GM19463 (cell line): ENCODE data around the gene SLC22A17.
"Not testable (repeated sequence)": the region's sequence is repeated elsewhere in the genome, so short reads cannot be mapped to it uniquely, and the experiment has no call there.

Source experiments
- ATAC-seq: cut with Tn5 transposase; IDR thresholded peaks from one replicate; pipeline ENCODE4 v1.9.1; 2021; ENCODE audit warnings: mild to moderate bottlenecking, moderate library complexity; ENCODE audit not compliant: unreplicated experiment

Gene SLC22A17

DNA sequence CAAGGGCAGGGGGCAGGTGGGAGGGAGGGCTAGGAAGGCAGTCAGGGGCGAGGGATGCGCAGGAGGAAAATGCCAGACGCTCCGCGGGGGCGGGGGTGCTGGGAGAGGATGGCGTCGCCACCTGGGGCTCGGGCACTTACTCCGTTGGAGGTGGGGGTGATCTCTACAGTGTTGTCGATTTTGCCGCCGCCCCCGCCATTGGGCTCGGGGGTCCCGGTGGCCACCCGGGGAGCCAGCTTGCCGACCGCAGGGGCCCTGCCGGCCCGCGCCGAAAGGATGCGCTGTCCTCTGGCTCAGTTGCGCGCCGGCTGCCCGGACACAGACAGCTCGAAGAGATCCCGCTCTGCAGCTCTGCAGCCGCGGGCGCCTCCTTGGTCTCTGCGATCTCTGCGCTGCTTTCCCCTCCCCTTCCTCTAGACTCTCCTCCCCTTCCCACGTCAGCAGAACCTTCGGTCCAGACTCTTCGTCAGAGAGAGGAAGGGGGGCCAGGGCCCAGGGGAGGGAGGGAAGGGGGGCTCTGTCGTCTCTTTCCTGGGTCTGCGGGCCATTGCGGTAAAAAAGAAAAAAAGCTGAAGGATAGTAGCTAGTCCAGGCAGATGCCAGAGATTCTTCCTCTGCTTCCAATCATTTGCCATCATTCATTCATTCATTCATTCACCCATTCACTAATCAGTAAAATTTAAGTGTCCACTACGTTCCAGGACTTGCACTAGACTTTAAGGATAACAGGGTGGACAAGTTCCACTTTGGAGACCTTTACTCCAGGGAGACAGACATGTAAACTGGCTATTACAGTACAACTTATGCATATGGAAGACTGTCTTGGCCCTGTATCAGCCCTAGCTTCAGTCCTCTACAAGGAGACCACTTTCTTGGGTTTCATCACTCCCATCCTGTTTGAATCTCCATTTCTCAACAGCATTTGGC is at the start of gene SLC22A17:
Gene SLC22A17, minus strand, starts transcription at position 382 of the 927 bp plus-strand sequence.
- no peak for ATAC-seq

DNA sequence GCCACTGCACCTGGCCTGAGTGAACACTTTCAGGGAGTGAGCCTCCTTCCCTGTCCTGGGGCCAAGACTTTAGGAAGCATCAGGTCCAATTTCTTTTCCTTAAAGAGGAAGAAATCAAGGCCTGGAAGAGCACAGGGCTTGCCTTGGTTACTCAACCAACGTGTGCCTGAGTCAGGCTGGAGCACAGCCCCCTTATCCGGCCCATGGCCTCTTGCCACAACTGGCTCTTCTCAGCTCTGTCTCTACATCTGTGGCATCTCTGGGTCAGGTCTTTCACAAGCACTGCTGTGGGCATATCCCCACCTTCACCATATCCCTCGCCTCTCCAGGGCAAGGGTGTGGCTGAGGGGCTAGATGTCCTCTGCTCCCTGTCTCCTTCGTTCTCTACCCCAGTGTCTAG is 48.6 kb upstream of the SLC22A17 start:
- no peak for ATAC-seq

DNA sequence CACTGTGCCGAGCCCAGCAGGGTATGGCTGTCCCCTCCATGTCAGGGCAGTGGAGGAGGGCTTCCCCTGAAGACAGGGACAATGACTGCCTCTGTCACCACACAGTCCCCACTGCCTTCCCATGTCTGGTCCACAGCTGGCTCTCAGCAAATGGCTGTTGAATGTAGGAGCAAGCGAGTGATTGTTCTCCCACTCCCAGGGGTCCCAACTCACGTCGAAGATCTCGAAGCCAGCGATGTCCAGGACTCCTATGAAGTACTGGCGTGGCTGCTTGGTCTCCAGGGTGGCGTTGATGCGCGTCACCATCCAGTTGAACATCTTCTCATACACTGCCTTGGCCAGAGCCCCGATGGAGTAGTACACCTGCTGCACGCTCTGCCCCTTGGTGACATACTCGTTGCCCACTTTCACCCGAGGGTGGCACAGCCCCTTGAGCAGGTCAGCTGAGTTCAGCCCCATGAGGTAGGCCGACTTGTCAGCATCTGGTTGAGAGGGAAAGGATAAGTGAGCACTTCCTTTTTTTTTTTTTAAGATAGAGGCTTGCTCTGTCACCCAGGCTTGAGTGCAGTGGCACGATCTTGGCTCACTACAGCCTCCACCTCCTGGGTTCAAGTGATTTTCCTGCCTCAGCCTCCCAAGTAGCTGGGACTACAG is 47.9 kb upstream of the SLC22A17 start:
- not testable (repeated sequence) for ATAC-seq

DNA sequence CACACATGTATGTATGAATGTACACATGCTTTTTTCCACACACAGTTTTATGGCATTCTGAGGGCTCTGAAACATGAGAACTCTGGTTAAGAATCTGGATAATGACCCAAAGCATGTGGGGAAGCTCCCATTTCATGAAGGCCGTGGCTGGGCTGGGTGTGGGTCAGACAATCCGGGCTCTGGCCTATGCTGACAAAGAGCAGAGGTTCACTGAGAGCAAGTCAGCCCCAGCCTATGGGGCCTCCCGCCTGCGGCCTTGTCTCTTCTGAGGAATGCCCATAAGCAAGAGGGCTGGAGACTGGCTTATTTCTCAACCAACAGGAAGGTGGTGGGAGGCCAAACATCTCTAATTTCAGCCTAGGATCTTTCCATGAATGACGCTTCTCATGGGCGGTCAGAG is 46.9 kb upstream of the SLC22A17 start:
- no peak for ATAC-seq

DNA sequence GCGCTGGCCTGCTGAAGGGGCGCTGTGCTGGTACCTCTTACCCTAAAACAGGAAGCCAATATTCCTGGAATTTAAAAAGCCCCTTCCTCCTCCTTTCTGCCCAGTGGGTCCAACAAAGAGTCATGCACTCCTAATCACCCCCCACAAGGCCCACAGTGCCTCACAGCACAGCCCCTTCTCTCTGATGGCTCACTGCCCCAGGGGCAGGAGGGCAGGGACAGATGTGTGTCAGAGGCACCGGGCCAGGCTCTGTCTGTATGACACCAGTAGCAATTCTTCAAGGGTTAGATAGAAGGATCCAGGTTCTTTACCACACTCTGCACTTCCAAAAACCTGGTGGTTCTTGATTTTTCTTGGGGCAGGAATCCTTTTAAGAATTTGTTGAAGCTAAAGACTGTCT is 46.4 kb upstream of the SLC22A17 start:
- ATAC-seq: no peak

DNA sequence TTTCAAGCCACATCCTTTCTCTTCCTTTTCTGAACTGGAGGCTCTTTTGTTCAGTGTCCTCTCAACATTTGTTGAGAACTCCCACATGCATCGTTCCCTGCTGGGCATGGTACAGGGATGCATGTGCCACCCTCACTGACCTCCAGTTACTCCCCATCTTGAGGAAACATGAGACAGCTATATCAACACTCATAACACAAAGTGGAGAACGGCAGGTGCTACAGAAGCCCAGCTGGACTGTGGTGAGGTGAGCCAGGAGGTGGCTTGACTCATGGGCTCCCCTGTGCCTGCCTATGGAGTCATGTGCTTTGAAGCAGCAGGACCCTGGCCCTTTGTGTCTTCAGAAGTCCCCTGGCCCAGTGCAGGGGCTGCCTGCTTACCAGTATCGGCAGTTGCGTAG is 45.7 kb upstream of the SLC22A17 start:
- ATAC-seq: no peak

DNA sequence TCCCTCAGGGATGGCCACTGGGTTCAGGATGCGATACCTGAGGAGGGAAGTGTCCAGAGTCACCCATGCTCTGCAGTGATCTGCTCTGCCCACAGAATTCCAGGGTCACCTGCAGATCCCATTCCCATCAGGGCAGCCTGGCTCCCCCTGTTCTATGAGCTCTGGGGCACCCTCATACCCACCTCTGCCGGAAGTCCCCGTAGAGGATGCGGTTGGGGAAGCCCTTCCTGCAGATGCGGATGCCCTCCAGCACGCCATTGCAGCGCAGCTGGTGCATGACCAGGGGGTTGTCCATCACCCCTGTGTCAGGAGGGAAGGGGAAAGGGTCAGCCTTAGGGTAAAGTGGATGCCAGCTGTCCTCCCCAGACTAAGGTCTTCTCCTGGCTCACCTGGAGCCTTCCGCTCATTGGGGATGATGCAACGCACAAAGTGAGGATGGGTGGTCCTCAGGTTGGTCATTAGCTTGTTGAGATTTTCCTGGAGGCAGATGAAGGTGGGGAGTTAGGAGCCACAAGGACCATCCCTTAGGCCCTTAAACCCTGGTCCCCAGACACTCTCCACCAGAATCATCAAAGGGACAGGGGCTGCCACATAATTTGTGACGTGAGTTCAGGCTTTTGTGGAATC is 44.2 kb upstream of the SLC22A17 start:
- ATAC-seq: no peak

DNA sequence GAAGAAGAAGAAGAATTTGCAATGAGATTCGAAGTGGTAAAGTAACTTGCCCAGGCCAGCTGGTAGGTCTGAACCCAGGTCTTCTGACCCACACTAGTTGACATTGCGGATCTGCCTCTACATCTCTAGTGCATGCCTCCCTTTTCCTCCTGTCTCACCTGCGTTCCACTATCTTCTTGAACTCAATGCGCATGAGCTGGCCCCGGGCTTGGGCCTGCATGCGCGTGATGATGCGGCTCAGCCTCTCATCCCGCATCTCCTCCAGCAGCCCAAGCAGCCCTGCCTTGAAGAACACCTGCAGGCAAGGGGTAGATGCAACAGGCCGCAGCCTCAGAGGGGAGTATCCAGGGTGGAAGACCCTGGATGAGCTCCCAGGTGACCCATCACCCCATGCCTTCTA is 43.4 kb upstream of the SLC22A17 start:
- ATAC-seq: no peak

DNA sequence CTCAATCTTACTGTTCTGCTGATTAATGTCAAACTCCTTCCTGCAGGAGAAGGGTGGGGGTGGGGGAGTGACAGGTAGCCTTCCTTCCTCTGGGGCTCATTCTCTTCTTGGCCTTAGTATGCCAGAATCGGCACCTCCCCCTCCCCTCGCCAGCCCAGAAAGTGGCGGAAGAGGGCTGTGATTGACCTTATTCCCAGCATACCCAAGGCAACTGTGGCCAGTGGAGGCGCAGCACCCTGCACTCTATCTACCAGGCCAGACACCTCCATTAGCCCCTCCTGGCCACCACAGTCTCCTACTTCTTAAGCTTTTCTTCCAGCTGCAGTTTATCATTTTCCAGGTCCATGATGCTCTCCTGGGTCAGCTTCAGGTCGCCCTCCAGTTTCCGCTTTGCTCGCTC is 39.9 kb upstream of the SLC22A17 start:
- ATAC-seq: no peak

DNA sequence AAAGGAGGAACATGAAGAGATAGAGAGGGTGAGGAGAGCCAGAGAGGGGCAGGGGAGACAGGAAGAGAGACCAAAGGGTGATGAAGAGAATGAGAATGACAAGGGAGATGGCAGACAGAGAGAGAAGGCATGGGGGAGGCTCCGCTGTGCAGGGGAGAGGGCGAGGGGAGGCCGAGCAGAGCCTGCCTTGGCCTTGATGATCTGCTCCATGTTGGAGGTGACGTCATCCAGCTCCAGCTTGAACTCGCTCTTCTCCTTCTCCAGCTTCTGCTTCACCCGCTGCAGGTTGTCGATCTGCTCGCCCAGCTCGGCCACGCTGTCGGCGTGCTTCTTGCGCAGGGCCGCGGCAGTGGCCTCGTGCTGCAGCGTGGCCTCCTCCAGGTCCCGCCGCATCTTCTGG is 37.2 kb upstream of the SLC22A17 start:
- not testable (repeated sequence) for ATAC-seq

DNA sequence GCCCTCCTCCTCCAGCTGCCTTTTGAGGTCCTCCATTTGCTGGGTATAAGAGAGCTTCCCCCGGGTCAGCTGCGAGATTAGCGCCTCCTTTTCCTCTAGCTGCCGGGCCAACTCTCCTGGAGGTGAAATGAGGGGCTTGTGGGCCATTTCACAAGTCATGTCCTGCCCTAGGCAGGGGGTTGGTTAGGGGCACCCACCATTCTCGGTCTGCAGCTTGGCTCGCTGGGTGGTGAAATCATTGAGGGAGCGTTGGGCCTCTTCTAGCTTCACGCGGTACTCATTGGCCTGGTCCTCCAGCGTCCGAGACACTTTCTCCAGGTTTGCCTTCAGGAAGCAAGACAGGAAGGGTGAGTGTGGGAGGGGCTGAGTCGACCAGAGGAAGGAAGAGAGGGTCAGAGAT is 36.7 kb upstream of the SLC22A17 start:
- ATAC-seq: no peak

DNA sequence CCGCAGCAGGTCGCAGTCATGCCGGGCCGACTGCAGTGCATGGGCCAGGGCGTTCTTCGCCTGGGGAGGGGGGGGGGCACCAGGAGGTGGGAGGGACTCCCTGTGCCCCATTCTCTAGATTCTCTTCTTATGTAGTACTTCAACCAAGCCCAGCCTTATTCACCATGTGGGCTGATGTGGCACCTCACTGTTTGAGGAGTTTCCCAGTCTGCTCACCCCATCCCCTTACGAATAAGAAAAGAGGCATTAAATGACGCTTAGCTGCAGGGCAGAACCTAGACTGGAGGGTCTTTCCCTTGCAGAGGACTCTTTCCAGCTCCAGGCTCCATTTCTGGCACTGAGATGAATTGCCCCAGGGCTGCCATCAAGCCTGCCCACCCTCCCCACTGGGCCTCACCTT is 36.3 kb upstream of the SLC22A17 start:
- ATAC-seq: no peak

DNA sequence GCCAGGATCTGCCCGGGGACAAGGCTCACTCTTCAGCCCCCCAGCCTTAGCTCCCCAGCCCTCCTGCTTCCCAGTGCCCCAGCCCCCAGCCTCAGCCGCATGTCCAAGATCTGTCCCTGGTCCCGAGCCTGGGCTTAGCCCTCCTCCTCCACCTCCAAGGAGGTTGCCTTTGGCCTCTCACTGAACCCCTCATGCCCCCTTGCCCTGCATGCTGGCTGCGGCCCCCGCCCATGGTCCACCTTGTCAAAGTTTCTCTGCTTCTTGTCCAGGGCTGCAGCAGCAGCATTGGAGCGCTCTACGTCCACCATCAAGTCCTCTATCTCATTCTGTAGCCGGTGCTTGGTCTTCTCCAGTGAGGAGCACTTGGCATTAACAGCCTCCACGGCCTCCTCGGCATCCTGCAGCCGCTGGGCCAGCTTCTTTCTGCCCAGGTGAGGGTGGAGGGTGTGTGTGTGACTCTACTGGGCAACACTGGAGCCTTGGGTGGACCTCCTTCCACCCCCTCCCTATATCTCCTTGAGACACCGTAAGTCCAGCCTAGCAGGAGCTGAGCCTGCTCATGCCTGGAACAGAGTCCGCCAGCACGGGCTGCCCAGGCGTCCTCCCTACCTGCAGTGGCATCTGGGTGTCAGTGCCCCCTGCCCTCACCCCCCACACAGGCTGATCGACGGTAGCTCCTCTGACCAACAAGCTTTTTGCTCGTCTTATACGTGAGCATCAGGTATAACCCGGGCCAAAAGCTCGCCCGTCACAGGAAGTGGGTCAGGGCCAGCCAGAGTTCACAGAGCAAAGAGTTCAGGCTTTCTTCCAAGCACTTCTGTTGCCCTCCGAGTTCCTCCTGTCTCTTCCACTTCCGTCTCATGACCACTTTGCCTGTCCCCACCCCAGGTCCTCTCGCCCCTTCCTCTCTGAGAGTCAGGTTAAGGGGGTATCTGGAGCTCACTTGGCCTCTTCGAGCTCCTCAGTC is 35.5 kb upstream of the SLC22A17 start:
- no peak for ATAC-seq

DNA sequence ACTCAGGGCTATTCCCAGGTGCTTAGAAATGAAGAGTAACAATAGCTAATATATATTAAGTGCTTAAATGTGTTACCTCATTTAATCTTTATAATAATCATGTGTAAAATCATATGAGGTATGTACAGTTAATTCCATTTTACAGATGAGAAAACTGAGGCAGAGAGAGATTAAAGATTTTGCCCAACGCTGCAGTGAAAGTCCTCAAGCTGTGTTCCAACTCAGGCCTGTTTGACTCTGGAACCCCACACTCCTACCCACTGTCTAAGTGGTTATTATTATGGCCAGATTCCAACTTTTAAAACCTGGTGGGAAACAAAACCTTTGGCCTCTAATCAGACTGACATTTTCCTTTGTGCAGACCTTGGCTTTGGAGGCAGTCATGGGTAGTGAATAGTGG is 34.3 kb upstream of the SLC22A17 start:
- no peak for ATAC-seq

DNA sequence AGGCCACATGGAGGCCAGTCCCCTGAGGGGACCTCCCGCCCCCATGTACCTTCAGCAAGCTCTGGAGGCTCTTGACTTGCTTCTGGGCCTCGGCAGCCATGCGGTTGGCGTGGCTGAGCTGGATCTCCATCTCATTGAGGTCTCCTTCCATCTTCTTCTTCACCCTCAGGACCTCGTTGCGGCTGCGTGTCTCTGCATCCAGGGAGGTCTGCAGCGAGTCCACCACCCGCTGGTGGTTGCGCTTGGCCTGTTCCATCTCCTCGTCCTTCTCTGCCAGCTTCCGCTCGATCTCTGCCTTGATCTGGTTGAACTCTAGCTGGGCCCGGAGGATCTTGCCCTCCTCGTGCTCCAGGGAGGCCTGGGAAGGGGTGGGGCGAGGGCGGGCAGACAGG is 33.6 kb upstream of the SLC22A17 start:
- not testable (repeated sequence) for ATAC-seq

DNA sequence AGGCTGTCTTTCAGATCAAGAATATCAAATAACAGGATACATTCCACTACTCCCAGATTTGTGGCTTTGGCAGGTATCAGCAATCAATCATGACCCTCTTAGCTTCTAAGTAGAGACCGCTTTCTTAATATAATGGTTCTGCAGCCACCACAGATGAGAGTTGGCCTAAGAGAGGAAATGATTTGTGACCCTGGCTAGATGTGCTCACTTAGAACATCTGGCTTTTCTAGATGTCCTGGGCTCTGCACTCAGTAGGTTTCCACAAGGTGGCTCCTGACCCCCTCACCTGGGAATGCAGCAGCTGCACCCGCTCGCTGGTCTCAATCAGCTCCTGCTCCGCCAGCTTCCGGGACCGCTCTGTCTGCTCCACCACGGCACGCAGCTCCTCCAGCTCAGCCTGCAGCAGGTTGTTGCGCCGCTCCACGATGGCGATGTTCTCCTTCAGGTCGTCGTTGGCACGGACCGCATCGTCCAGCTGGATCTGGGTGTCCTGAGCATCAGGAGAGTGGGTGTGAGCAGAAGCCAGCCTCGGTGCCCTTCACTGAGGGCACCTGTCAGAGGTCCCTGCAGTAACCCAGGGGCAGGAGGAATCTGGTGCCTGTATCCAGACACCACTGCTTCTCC is 33.1 kb upstream of the SLC22A17 start:
- ATAC-seq: no peak

DNA sequence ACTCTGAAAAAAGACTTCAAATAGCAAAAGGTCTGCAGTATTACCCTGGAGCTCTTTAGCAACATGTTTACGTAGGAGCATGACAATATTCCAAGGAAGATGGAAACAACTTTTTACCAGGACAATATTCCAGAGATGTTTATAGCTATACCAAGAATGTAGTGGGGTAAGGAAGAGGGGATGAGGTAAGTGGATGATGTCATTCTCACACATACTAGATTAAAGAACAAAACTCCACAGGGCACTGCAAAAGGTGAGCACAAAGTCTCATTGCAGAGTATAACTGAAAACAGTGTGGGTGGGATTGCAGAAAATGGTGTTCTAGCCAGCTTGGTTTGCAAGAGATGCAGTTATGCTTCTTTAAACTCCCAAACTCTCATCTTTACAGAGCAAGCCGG is 32.6 kb upstream of the SLC22A17 start:
- ATAC-seq: no peak

DNA sequence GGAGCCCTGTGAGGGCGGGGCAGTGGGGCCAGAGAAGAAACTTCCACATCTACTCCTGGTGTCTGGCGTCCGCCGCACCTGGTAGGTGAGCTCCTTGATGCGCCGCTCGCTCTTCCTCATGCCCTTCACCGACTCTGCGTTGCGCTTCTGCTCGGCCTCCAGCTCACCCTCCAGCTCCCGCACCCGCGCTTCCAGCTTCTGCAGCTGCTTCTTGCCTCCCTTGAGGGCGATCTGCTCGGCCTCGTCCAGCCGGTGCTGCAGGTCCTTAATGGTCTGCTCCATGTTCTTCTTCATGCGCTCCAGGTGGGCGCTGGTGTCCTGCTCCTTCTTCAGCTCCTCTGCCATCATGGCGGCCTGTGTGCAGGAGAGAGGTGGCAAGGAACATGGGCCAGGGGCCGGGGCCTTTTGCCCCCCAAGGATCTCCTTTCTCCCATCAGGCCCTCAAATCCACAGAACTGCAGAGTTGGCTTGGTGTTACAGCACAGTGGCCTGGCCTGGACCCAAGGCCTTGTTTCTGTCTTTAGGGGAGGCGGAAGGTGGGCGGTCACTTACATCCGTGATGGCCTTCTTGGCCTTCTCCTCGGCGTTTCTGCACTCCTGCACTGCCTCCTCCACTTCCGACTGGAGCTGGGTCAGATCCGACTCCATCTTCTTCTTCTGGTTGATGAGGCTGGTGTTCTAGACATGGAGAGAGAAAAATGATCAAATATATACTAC is 31.8 kb upstream of the SLC22A17 start:
- ATAC-seq: no peak

DNA sequence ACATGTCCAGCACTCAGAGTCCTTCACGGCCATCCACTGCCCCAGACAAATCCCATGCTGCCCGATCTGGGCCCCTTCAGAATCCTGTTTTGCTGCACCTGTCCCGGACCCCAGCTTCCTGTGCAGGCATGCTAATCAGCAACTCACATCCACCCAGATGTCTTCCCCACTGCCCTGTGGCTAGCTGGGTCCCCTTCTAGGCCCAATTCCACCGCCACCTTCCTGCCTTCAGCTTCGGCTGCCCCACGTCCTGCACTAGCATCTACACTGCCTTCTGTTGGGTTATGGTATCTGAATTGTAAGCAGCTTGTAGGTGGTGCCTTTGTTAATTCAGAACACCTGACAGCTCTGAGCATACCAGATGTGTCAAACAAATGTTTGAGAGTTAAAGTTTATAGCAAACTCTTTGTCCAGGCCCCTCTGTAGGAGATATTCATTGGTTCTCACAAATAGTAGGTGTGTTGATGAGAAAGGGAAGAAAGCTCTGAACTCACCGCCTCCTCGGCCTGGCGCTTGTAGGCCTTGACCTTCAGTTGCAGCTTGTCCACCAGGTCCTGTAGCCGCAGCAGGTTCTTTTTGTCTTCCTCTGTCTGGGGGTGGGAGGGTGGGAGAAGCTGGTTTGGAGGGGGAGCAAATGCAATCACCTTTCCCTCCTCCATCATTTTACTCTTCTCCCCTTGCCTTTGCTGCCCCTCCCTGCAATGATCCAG is 30.2 kb upstream of the SLC22A17 start:
- ATAC-seq: no peak
